ENCODE results near the gene MYCBP2. TPM values are rescaled to one million over a fixed set of nuclear protein-coding genes. Genes with fewer than 3 reads are reported as not detected.

MYCBP2 gene
- total RNA-seq, 2 experiments from 2014 or later = 121 to 125 TPM

DNA sequence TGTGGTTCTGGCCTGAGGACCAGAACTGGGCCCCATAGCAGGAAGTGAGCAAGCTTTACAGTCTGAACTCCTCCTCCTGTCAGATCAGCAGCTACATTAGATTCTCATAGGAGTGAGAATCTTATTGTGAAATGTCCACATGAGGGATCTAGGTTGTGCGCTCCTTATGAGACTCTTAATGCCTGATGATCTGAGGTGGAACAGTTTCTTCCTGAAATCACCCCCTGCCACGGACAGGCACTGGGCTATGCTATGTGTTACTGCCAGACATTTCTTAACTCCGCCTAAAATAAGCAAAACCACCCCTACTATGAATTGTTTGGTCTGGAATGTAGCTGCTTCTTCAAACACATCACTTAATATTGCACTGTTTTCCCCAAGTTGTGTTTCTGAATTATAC, 304.6 kb downstream of the MYCBP2 start:
- no peak for DNase-seq (ENCODE audit: low spot score)
- H3K4me2 ChIP-seq (ENCODE audit: low read length) = 0 out of 2 replicates have a peak overlapping the region, but pooled peaks have one; percentile 99
- peaks cover 26% of the 10 kb centered on the region for H3K4me1 ChIP-seq (ENCODE audit: insufficient read depth, low read length, poor library complexity, severe bottlenecking)
- H2AFZ ChIP-seq (ENCODE audit: low read length) = no peak overlapping the region
- H3K9me3 ChIP-seq (ENCODE audit: low read length) = no peaks in the 10 kb centered on the region
- H3K4me3 ChIP-seq (ENCODE audit: low read depth, low read length, poor library complexity, severe bottlenecking) = no peak overlapping the region
- TF ChIP-seq EZH2phosphoT487 (IDR thresholded peaks at IDR 0.05; ENCODE audit: borderline replicate concordance, low read depth, low read length) = no peak
- TF ChIP-seq, protein P1, sequence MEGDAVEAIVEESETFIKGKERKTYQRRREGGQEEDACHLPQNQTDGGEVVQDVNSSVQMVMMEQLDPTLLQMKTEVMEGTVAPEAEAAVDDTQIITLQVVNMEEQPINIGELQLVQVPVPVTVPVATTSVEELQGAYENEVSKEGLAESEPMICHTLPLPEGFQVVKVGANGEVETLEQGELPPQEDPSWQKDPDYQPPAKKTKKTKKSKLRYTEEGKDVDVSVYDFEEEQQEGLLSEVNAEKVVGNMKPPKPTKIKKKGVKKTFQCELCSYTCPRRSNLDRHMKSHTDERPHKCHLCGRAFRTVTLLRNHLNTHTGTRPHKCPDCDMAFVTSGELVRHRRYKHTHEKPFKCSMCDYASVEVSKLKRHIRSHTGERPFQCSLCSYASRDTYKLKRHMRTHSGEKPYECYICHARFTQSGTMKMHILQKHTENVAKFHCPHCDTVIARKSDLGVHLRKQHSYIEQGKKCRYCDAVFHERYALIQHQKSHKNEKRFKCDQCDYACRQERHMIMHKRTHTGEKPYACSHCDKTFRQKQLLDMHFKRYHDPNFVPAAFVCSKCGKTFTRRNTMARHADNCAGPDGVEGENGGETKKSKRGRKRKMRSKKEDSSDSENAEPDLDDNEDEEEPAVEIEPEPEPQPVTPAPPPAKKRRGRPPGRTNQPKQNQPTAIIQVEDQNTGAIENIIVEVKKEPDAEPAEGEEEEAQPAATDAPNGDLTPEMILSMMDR (conservative IDR thresholded peaks at IDR 0.05; ENCODE audit: low read length) = no peak
- peaks cover 58% of the 10 kb centered on the region for H3K36me3 ChIP-seq (ENCODE audit: insufficient read depth, low read length)
- peaks cover 85% of the 10 kb centered on the region for H3K79me2 ChIP-seq (ENCODE audit: insufficient read depth, low read depth, low read length)
- POLR2A ChIA-PET = interaction anchor here (0.6 to 1.0 kb wide), 2 partner anchors 16 to 173 kb away, joined by 3 to 5 read pairs; no protein-coding TSS in a partner anchor
- BruUV-seq (replicated peaks) = no TSS peak
- intact Hi-C loops (cut with micrococcal nuclease; ENCODE audit: unreplicated experiment) = no loop called here
- no peaks in the 10 kb centered on the region for H3K9me2 ChIP-seq (ENCODE audit: insufficient read depth, low read length)
- CTCF ChIA-PET (ENCODE audit: unreplicated experiment) = no interaction called here
- no peak overlapping the region for H3K27ac ChIP-seq (ENCODE audit: low read depth, low read length, poor library complexity, severe bottlenecking)
- peaks cover 55% of the 10 kb centered on the region for H4K20me1 ChIP-seq (ENCODE audit: insufficient read depth, low read length)

DNA sequence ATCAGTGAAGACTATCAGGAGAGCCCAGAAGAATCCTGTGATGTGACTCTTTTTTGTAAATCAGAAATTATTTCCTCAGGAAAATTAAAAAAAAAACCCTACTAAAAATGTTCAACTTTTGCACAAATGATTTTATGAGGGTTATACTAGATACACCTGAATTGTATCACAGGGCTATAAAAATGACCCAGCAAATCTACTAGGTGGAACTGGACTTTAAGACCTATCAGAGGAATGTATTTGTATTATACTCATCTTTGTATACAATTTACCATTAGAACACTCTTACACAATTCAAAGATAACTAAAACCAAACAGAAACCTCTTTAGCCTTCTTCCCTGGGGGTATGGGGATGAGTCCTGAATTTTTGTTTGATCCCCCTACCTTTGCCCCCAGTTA, 307.1 kb downstream of the MYCBP2 start:
- Histone ChIP-seq H3K9me3 (ENCODE audit: low read length) (no peaks in the 10 kb centered on the region), H2AFZ (ENCODE audit: low read length) (no peak overlapping the region), H3K27ac (ENCODE audit: low read depth, low read length, poor library complexity, severe bottlenecking) (no peak overlapping the region), H3K4me2 (ENCODE audit: low read length) (peak overlapping the region; percentile 2; the same call in 1 of the 2 replicates), H3K9me2 (ENCODE audit: insufficient read depth, low read length) (no peaks in the 10 kb centered on the region), H3K4me3 (ENCODE audit: low read depth, low read length, poor library complexity, severe bottlenecking) (no peak overlapping the region), H4K20me1 (ENCODE audit: insufficient read depth, low read length) (peaks cover 45% of the 10 kb centered on the region), H3K79me2 (ENCODE audit: insufficient read depth, low read depth, low read length) (peaks cover 69% of the 10 kb centered on the region), H3K36me3 (ENCODE audit: insufficient read depth, low read length) (peaks cover 84% of the 10 kb centered on the region), H3K4me1 (ENCODE audit: insufficient read depth, low read length, poor library complexity, severe bottlenecking) (peaks cover 20% of the 10 kb centered on the region)
- TF ChIP-seq, protein P1 (conservative IDR thresholded peaks at IDR 0.05; ENCODE audit: low read length) = no peak
- no peak for TF ChIP-seq EZH2phosphoT487 (IDR thresholded peaks at IDR 0.05; ENCODE audit: borderline replicate concordance, low read depth, low read length)
- ChIA-PET POLR2A (interaction anchor here (0.6 to 1.8 kb wide), 2 partner anchors 22 to 23 kb away, joined by 3 to 5 read pairs; no protein-coding TSS in a partner anchor), CTCF (ENCODE audit: unreplicated experiment) (no interaction called here)
- no peak for DNase-seq (ENCODE audit: low spot score)
- intact Hi-C loops (cut with micrococcal nuclease; ENCODE audit: unreplicated experiment) = no loop called here
- BruUV-seq (replicated peaks) = no TSS peak

DNA sequence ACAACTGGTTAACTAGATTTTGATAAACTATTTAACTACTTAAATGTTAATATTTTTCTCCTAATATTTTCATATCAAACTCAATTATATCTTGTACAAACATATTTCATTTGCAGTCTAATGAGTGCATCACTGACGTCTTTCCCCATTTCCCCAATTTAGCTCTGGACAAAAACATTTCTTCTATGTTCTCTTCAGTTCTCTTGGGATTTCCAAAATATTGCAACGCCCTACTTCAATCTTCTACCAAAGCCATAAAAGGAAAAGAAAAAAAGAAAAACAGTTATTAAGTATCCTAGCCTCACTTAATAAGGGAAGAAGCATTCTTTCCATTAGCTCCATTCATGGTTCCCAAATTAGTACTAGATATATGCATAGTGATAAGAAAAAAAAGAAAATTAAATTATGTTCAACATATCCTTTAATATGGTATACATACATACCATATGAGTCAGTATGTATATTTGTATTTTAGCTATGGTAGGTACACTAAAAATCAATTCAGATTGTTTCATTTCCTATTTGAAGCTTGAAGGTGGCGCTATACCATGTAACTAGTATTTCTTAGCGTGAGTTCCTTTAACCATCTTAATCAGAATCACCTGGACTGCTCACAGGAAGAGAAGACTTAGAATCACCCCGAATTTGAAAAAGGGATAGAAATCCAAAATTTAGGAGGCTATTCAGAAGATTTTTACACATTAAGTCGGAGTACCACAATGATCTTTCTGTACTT, 309.8 kb downstream of the MYCBP2 start:
- ChIA-PET CTCF (ENCODE audit: unreplicated experiment) (interaction anchor here (0.6 kb wide), 1 partner anchor 39 kb away, joined by 4 read pairs; no protein-coding TSS in a partner anchor), POLR2A (interaction anchor here (1.0 to 2.0 kb wide), 6 partner anchors 10 to 24 kb away, joined by 3 to 9 read pairs (median 6); partner anchors contain the start of gene FBXL3)
- no peak for DNase-seq (ENCODE audit: low spot score)
- Histone ChIP-seq H3K9me2 (ENCODE audit: insufficient read depth, low read length) (no peaks in the 10 kb centered on the region), H2AFZ (ENCODE audit: low read length) (no peak overlapping the region), H4K20me1 (ENCODE audit: insufficient read depth, low read length) (peaks cover 20% of the 10 kb centered on the region), H3K4me2 (ENCODE audit: low read length) (no peak overlapping the region), H3K27ac (ENCODE audit: low read depth, low read length, poor library complexity, severe bottlenecking) (no peak overlapping the region), H3K4me1 (ENCODE audit: insufficient read depth, low read length, poor library complexity, severe bottlenecking) (no peaks in the 10 kb centered on the region), H3K4me3 (ENCODE audit: low read depth, low read length, poor library complexity, severe bottlenecking) (no peak overlapping the region), H3K79me2 (ENCODE audit: insufficient read depth, low read depth, low read length) (peaks cover 47% of the 10 kb centered on the region), H3K9me3 (ENCODE audit: low read length) (no peaks in the 10 kb centered on the region), H3K36me3 (ENCODE audit: insufficient read depth, low read length) (peaks cover 94% of the 10 kb centered on the region)
- TF ChIP-seq, protein P1 (conservative IDR thresholded peaks at IDR 0.05; ENCODE audit: low read length) = peak; percentile 68
- TF ChIP-seq EZH2phosphoT487 (IDR thresholded peaks at IDR 0.05; ENCODE audit: borderline replicate concordance, low read depth, low read length) = no peak
- no TSS peak for BruUV-seq (replicated peaks)
- intact Hi-C loops (cut with micrococcal nuclease; ENCODE audit: unreplicated experiment) = no loop called here

Measured in OCI-LY7 (cell line).